ENCODE results near the gene LHX2.

The LHX2 gene

GRCh38 chr9:124068251-124068650 is 56.7 kb downstream of the LHX2 start:
- DNase-seq: no peak

DNA sequence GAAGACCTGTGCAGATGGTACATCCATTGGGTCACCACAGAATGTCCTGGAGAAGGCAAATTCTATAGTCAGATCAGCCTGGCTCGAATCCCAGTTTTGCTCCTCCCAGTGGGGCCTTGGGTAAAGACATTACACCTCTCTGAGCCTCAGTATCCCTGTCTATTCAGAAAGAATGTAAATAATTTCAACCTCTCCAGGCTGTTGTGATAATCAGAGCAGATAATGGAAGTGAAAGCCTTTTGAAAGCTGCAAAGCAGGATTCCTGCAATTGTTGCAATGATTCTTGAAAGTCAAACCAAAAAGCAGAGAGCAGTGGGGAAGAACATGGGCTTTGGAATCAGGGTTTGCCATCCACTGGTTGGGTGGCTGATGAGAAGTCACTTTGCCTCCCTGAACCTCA is 63.2 kb downstream of the LHX2 start:
- DNase-seq: no peak

DNA sequence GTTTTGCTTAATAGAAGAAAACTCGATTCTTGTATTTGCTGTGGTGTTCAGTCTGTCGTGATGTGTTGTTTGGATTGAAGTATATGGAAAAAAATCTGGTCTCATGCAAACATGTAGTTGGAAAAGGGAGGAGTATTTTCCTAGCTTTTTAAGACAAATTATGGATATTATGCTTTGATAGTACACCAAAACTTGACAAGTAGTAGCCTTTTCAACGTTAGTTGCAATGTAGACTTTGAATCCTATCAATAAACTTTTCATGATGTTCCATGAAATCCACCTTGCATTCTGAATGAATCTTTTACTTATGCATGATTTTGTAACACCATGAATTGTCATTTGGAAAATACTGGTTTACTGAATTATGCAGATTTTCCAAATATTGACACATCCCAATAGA is 64.2 kb downstream of the LHX2 start:
- DNase-seq: no peak

DNA sequence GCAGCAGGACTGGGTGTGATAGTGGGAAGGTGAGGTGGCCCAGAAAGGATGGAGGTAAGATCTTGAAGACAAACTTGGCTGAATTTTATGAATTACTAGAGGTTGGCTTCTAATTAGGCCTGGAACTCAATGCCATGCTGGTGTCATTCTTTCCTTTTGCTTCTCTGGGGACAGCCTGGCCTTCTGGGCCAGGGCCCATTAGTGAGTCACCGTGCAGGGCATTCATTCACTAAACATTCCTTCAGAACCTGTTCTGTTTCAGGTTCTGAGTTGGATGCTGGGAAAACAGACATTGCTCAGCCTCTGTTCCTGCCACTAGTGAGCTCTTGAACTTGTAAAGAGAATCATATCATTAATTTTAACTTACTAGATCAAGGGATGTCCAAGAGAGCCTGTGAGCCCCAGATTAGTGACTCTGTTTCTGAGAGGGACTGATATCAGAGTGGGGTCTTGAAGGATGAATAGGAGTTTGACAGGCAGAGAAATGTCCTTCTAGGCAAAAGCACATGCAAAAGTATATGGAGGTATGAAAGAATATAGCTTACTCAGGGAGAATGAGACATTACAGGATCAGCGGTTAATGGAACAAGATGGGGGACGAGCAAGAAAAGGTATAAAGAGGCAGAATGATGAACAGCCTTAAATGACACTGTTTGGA is 66.5 kb downstream of the LHX2 start:
- no peak for DNase-seq

- DNase-seq: no peak
Observed at GRCh38 chr9:124078641-124079040, 67.1 kb downstream of the LHX2 start.

- peak; percentile 48 for DNase-seq
Observed at GRCh38 chr9:124079176-124079925, 67.8 kb downstream of the LHX2 start.

- no peak for DNase-seq
Observed at GRCh38 chr9:124082622-124083021, 71.1 kb downstream of the LHX2 start.

All from NCI-H510A treated with DMSO at 0.1 percent for 48 hours (cell line).